Upper lobe of right lung (tissue), 1 donor: Measurements from ENCODE around the gene GPR3. TPM values are rescaled to one million over a fixed set of nuclear protein-coding genes. Genes with fewer than 3 reads are reported as not detected.

Source experiments
- ATAC-seq: fragments of 200-7000 bp; cut with Tn5 transposase; one replicate; pipeline ENCODE4 v1.9.1; 2020; ENCODE audit warnings: mild to moderate bottlenecking, moderate library complexity
- DNase-seq: peaks from one replicate; pipeline ENCODE4 v3.0.0-alpha.2; 2020
- H3K27ac ChIP-seq: fragments of 200-600 bp; one replicate; pipeline ENCODE4 v1.8.0; 2022
- H3K27me3 ChIP-seq: fragments of 200-600 bp; one replicate; pipeline ENCODE4 v1.8.0; 2022; ENCODE audit warnings: mild to moderate bottlenecking
- H3K36me3 ChIP-seq: fragments of 200-600 bp; one replicate; pipeline ENCODE4 v1.8.0; 2022
- H3K4me1 ChIP-seq: fragments of 200-600 bp; one replicate; pipeline ENCODE4 v1.8.0; 2022
- H3K4me3 ChIP-seq: fragments of 200-600 bp; one replicate; pipeline ENCODE4 v1.8.0; 2022; ENCODE audit warnings: mild to moderate bottlenecking
- H3K9me3 ChIP-seq: fragments of 200-600 bp; one replicate; pipeline ENCODE4 v1.8.0; 2022
- intact Hi-C: fragments of 100-400 bp; cut with DNase I; formaldehyde crosslinking; loops from one replicate; pipeline ENCODE4 v1.11.0; 2022
- total RNA-seq: library from RNA; stranded (reverse); fragmentation: NEBNext Ultra II Directional; extraction: Animal tissue kit (Norgen Biotek cat#: 25700); gene quantifications from one replicate; pipeline ENCODE4 v1.2.1, GENCODE V29; 2021
- TF ChIP-seq, protein P1 (sequence below): fragments of 200-600 bp; IDR thresholded peaks from one replicate; pipeline ENCODE4 v1.8.0; 2022; ENCODE audit warnings: antibody characterized with exemption
- donor health status: DM: no; HTN: yes; CAD: no; lungs with severe emphysema.

Gene GPR3
- total RNA-seq, 1 donor from 2014 or later: 0.90 TPM

GRCh38 chr1:27392778-27393635 is 585 bp downstream of the GPR3 start:
- Histone ChIP-seq H3K4me1 (peaks cover 34% of the 10 kb centered on the region), H3K27me3 (no peaks in the 10 kb centered on the region), H3K36me3 (no peaks in the 10 kb centered on the region), H3K4me3 (peak overlapping the region; percentile 48), H3K27ac (peak overlapping the region; percentile 42), H3K9me3 (no peaks in the 10 kb centered on the region)
- TF ChIP-seq, protein P1, sequence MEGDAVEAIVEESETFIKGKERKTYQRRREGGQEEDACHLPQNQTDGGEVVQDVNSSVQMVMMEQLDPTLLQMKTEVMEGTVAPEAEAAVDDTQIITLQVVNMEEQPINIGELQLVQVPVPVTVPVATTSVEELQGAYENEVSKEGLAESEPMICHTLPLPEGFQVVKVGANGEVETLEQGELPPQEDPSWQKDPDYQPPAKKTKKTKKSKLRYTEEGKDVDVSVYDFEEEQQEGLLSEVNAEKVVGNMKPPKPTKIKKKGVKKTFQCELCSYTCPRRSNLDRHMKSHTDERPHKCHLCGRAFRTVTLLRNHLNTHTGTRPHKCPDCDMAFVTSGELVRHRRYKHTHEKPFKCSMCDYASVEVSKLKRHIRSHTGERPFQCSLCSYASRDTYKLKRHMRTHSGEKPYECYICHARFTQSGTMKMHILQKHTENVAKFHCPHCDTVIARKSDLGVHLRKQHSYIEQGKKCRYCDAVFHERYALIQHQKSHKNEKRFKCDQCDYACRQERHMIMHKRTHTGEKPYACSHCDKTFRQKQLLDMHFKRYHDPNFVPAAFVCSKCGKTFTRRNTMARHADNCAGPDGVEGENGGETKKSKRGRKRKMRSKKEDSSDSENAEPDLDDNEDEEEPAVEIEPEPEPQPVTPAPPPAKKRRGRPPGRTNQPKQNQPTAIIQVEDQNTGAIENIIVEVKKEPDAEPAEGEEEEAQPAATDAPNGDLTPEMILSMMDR: no peak
- intact Hi-C loops: loop anchor here (2.0 to 10.0 kb wide), 3 partner anchors 92 to 272 kb away; partner anchors contain the start of gene AHDC1
- ATAC-seq (no peak), DNase-seq (no peak)

DNA sequence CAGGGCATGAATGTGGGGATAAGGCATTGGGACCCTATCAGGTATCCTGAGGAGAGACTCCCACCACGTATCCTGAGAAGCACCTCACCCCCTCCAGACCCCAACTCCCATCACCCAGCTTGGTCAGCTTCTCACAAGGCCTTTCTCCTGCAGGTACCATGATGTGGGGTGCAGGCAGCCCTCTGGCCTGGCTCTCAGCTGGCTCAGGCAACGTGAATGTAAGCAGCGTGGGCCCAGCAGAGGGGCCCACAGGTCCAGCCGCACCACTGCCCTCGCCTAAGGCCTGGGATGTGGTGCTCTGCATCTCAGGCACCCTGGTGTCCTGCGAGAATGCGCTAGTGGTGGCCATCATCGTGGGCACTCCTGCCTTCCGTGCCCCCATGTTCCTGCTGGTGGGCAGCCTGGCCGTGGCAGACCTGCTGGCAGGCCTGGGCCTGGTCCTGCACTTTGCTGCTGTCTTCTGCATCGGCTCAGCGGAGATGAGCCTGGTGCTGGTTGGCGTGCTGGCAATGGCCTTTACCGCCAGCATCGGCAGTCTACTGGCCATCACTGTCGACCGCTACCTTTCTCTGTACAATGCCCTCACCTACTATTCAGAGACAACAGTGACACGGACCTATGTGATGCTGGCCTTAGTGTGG is 1.3 kb downstream of the GPR3 start:
- no peak overlapping the region for H3K27ac ChIP-seq
- no peaks in the 10 kb centered on the region for H3K36me3 ChIP-seq
- TF ChIP-seq, protein P1: no peak
- H3K4me1 ChIP-seq: peaks cover 34% of the 10 kb centered on the region
- H3K4me3 ChIP-seq: no peak overlapping the region
- DNase-seq (no peak), ATAC-seq (no peak)
- intact Hi-C loops: loop anchor here (2.0 to 10.0 kb wide), 3 partner anchors 93 to 271 kb away; partner anchors contain the start of gene AHDC1
- no peaks in the 10 kb centered on the region for H3K9me3 ChIP-seq
- H3K27me3 ChIP-seq: no peaks in the 10 kb centered on the region

DNA sequence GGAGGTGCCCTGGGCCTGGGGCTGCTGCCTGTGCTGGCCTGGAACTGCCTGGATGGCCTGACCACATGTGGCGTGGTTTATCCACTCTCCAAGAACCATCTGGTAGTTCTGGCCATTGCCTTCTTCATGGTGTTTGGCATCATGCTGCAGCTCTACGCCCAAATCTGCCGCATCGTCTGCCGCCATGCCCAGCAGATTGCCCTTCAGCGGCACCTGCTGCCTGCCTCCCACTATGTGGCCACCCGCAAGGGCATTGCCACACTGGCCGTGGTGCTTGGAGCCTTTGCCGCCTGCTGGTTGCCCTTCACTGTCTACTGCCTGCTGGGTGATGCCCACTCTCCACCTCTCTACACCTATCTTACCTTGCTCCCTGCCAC is 1.8 kb downstream of the GPR3 start:
- no peak overlapping the region for H3K27ac ChIP-seq
- peaks cover 34% of the 10 kb centered on the region for H3K4me1 ChIP-seq
- DNase-seq: no peak
- intact Hi-C loops: loop anchor here (10.0 kb wide), 2 partner anchors 211 to 271 kb away; partner anchors contain the start of gene AHDC1
- TF ChIP-seq, protein P1: no peak
- H3K36me3 ChIP-seq: no peaks in the 10 kb centered on the region
- H3K4me3 ChIP-seq: no peak overlapping the region
- no peaks in the 10 kb centered on the region for H3K27me3 ChIP-seq
- H3K9me3 ChIP-seq: no peaks in the 10 kb centered on the region
- ATAC-seq: no peak

GRCh38 chr1:27394925-27395324 is 2.5 kb downstream of the GPR3 start:
- TF ChIP-seq, protein P1: no peak
- H3K27ac ChIP-seq: no peak overlapping the region
- ATAC-seq: no peak

DNA sequence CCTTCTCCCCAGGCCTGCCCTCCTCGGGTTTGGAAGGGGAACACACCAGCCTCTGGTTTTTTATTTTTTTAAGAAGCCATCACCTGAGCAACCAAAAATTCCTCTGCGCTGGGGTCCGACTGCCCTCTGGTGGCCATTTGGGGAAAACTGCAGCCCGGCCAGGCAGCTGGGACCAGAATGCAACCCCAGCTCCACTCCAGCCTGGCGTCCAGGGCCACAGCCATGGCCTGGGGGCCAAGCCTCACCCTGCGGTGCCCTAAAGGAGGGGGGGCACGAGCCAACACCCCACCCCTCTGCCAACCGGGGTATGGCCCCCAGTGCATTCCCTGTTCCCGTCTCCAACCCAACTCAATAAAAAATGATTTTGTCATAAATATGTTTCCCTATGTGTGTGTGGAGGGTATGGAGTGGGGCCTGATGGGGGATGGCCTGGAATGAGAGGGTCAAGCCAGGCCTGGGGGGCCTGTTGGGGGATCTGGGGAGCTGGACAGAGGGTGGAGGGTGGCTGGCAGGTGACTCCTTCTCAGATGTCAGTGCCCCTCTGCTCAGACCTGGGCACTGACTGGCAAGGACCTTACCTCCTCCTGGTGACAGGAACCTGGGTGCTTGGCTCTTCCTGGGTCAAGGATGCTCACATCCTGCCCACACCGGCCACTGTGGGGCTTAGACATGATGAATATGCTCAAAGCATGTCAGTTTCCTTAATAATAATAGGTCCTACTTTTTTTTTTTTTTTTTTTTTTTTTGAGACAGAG is 3.2 kb downstream of the GPR3 start:
- Histone ChIP-seq H3K4me1 (peaks cover 30% of the 10 kb centered on the region), H3K27me3 (no peaks in the 10 kb centered on the region), H3K27ac (no peak overlapping the region), H3K9me3 (no peaks in the 10 kb centered on the region), H3K36me3 (no peaks in the 10 kb centered on the region), H3K4me3 (no peak overlapping the region)
- TF ChIP-seq, protein P1: peak; percentile 96
- peak; percentile 66 for ATAC-seq
- DNase-seq: peak; percentile 85
- intact Hi-C loops: loop anchor here (10.0 kb wide), 2 partner anchors 209 to 269 kb away; partner anchors contain the start of gene AHDC1

More at GRCh38 chr1:27394925-27395324, 2.5 kb downstream of the GPR3 start:
- intact Hi-C loops: loop anchor here (10.0 kb wide), 2 partner anchors 210 to 270 kb away; partner anchors contain the start of gene AHDC1
- Histone ChIP-seq H3K4me1 (peaks cover 34% of the 10 kb centered on the region), H3K36me3 (no peaks in the 10 kb centered on the region), H3K9me3 (no peaks in the 10 kb centered on the region), H3K4me3 (no peak overlapping the region), H3K27me3 (no peaks in the 10 kb centered on the region)
- no peak for DNase-seq
